Fibroblast of lung (primary cell): ENCODE results near the gene CHST11.

Source experiments
- EZH2 ChIP-seq: IDR thresholded peaks from 2 replicates; pipeline ENCODE4 v1.5.1; 2012; ENCODE audit warnings: low read length, control low read depth, mild to moderate bottlenecking; ENCODE audit errors: missing control alignments
- TF ChIP-seq, protein P1 (sequence below), 2 donors: IDR thresholded peaks in 1 of 2; conservative IDR thresholded peaks in 1 of 2; 1 replicate in 1 of 2; 2 replicates in 1 of 2; pipeline ENCODE4 v1.5.1; 2011 to 2012; ENCODE audit warnings: low read length in 2 of 2, control low read depth in 1 of 2, inconsistent platforms in 1 of 2, low read depth in 1 of 2, mild to moderate bottlenecking in 1 of 2

DNA sequence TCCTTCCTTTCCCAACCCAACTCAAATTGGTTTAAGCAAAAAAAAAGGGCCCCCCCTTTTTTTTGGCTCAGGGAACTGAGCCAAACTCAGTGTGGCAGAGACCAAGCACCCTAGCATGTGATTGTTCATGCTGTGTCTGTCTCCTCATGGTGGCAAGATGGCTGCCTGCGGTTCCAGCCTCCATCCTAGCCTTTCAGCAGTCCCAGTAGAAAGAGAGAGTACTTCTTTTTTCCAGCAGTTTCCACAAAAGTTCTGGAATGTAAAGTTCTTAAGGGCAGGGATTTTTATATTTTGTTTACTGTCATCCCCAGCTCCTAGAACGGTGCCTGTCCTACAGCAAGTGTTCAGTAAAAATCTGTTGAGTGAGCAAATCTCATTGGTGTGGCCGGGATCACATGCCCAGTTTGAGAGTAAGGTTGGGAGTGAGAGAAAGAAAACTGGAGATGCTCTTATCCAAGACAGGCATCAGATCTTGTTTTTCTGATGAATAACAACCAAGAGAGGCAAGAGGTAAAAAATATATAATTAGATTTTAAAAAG is 22.4 kb downstream of the CHST11 start:
- TF ChIP-seq, protein P1, sequence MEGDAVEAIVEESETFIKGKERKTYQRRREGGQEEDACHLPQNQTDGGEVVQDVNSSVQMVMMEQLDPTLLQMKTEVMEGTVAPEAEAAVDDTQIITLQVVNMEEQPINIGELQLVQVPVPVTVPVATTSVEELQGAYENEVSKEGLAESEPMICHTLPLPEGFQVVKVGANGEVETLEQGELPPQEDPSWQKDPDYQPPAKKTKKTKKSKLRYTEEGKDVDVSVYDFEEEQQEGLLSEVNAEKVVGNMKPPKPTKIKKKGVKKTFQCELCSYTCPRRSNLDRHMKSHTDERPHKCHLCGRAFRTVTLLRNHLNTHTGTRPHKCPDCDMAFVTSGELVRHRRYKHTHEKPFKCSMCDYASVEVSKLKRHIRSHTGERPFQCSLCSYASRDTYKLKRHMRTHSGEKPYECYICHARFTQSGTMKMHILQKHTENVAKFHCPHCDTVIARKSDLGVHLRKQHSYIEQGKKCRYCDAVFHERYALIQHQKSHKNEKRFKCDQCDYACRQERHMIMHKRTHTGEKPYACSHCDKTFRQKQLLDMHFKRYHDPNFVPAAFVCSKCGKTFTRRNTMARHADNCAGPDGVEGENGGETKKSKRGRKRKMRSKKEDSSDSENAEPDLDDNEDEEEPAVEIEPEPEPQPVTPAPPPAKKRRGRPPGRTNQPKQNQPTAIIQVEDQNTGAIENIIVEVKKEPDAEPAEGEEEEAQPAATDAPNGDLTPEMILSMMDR (conservative IDR thresholded peaks at IDR 0.05 in 1 of 2, IDR thresholded peaks at IDR 0.05 in 1 of 2; ENCODE audit: low read depth in 1 of 2, low read length in 2 of 2), result no peak
- no peak for TF ChIP-seq EZH2
